HG03571 (cell line): ENCODE data around the gene RANGAP1.
"Not testable (repeated sequence)": the region's sequence is repeated elsewhere in the genome, so short reads cannot be mapped to it uniquely, and the experiment has no call there.

Experiments used
- ATAC-seq: cut with Tn5 transposase; IDR thresholded peaks from one replicate; pipeline ENCODE4 v1.9.1; 2021; ENCODE audit not compliant: unreplicated experiment

The RANGAP1 gene

DNA sequence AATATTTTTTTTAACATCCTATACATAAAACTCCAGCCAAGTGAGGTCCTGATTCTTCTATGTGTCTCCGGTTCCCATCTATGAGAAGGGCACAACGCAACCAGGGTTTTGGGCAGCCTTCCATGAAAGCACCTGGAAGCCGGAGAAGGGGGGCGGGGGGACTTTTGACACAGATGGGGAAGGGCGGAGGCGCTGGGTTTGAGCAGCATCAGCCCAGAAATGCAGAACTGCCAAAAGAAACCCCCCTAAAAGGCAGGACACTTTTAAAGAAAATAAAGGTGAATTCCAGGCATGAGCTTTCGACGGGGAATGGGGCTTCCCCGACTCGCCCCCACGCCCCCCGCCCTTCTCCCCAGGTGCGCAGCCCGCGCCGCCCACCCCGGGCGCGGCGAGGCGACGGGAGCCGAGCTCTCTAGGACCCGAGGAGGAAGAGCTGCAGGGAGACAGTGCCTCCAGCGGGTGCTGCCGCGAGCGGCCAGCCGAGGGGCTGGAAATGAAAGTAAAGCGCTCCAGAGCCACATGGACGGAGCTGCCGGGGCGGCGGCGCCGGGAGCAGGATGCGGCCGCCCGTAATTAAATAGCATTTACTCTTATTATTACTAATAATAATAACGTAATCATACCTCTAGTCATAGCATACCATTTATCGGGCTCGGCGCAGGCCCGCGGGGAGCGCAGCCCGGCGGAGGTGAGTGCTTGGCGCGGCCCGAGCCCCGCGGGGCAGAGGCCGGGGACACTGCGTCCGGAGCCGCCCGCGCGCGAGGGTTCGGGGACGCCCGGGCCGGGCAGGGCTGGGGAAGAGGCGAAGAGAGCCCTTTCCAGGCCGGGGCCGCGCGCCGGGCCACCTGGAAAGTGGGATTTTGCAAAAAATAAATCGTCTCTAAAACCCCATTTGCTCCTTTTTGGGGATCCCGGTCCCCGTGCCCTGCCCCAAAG, 15.4 kb upstream of the RANGAP1 start, which contains the start of gene ZC3H7B:
Gene ZC3H7B (plus strand): TSS at position 441 of the 936 bp plus-strand sequence. CDS start 19,136 bp downstream, outside the sequence.
- ATAC-seq, result peak; percentile 77

DNA sequence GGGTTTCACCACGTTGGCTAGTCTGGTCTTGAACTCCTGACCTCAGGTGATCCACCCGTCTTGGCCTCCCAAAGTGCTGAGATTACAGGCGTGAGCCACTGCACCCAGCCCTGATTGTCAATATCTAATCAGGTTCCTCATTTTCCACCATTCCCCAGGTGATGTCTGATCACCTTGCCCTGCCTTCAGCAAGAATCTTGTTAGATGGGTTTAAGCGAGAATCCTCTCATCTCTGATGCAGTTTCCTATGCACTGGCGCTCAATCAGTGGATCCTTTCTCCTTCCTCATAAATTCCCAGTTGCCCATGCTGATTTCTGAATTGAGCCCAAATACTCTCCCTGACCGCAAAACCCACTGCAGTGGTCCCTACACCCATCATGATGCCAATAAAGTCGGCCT, 14.7 kb upstream of the RANGAP1 start:
- no peak for ATAC-seq

DNA sequence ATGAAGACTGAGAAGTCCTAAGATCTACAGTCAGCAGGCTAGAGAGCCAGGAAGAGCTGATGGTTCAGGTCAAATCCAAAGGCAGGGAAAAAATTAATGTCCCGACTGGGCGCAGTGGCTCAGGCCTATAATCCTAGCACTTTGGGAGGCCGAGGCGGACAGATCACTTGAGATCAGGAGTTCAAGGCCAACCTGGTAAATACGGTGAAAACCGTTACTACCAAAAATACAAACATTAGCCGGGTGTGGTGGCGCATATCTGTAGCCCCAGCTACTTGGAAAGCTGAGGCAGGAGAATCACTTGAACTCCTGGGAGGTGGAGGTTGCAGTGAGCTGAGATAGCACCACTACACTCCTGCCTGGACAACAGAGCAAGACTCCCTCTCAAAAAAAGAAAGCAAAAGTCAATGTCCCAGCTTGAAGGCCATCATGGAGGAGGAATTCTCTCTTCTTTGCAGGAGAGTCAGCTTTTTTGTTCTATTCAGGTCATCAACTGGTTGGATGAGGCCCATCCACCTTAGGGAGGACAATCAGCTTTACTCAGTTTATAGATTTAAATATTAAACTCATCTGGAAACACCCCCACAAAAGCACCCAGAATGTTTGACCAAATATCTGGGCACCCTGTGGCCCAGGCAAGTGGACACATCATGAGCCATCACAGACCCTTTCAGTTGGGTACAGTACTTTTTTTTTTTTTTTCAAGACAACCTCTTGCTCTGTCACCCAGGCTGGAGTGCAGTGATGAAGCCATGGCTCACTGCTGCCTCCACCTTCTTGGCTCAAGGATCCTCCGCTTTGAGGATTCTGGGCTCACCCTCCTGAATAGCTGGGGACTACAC, 11.1 kb upstream of the RANGAP1 start:
- no peak for ATAC-seq

DNA sequence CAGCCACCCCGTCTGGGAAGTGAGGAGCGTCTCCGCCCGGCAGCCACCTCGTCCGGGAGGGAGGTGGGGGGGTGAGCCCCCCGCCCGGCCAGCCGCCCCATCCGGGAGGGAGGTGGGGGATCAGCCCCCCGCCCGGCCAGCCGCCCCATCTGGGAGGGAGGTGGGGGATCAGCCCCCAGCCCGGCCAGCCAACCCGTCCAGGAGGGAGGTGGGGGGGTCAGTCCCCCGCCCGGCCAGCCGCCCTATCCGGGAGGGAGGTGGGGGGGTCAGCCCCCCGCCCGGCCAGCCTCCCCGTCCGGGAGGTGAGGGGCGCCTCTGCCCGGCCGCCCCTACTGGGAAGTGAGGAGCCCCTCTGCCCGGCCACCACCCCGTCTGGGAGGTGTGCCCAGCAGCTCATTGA, 8.8 kb upstream of the RANGAP1 start:
- ATAC-seq, result not testable (repeated sequence)

DNA sequence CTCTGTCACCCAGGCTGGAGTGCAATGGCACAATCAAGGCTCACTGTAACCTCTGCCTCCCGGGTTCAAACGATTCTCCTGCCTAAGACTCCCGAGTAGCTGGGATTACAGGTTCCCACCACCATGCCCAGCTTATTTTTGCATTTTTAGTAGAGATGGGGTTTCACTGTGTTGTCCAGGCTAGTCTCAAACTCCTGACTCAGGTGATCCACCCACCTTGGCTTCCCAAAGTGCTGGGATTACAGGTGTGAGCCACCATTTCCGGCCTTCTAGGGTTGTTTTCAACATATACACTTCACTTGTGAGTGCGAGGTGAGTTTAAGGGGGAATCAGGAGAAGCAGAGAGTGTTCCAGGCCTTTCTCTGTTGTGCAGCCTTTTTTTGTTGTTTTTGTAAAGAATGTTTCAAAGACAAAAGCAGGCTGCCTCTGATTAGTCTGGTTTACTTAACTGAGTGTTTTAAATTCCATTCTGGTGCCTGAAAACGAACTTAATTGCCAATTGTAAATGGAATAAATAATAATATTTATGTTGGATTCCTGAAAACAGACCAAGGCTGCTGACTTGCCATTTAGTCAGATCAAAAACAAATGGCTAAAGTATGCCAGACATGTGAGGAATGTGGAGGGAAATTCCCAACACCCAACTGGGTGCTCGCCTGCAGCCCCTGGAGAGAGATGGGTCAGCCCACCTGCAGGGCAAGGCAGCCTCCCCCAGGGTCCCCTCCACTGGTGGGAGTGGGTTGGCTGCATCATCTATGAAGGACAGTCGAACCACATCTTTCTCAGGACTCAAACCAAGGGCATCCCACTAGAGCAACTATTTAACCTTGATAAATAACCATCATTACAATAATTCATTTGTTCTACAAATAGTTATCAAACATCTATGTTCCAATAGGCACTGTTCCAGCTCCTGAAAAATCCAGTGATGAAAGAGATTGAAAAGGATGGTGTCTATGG, 4.6 kb upstream of the RANGAP1 start:
- no peak for ATAC-seq

DNA sequence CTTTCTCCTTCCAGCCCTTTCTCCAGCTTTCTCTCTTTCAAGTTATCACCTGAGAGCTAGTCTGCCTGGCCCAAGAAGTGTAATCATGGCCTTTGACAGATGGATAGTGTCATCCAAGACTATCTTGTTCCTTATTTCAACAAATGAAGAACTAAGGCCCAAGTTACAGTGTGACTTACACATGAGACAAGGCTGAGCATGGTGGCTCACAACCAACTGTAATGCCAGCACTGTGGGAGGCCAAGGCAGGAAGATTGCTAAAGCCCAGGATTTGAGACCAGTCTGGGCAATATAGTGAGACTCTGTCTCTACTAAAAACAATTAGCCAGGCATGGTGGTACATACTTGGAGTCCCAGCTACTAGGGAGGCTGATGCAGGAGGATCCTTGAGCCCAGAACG, 3.7 kb upstream of the RANGAP1 start:
- ATAC-seq, result no peak

DNA sequence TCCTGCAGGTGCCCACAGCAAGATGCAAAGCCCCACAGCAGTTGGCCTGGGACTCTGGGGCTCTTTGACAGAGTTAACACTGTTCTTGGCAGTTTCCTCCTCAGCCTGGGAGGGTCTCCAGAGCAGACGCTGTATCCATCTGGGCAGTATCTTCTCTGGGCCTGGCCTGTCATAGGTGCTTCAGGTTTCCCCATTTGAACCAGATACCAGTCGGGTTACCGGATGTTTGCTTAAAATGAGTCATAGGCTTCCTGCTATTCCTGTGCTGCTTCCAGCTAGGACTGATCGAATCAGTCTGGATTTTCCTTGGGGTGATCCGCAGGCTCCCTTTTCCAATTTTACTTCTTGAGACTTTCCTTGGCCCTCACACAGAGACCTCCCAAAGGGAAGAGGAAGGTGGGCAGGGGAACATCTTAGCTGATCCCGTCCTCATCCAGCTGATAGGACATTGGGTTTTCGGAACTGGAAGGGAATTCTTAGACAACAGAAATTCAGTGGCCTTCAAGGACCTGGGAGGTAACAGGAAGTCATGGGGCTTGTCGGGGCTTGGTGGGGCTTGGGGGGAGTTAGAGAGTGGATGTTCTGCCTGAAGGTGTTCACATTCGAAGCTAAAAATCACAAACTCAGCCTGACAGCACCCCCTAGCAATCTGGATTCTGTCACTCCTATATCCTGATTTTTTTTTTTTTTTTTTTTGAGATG, 2.4 kb upstream of the RANGAP1 start:
- no peak for ATAC-seq

DNA sequence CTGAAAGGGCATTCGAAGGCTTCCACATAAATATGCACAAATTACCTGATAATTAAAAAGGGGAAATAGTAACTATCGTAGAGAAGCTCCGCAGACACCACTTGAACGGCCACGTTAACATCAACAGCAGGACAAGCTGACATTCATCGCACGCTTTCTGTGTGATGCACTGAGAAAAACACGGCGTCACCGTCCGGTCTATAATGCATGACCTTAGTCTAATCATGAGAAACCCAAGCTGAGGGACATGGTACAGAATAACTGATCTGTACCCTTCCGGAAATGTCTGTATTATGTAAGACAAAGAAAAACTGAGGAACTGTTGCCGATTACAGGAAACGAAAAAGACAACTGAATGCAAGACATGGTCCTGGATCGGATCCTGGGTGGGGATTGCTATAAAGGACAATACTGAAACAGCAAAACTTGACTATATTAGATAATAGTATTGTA, 678 bp upstream of the RANGAP1 start:
- peak; percentile 18 for ATAC-seq

DNA sequence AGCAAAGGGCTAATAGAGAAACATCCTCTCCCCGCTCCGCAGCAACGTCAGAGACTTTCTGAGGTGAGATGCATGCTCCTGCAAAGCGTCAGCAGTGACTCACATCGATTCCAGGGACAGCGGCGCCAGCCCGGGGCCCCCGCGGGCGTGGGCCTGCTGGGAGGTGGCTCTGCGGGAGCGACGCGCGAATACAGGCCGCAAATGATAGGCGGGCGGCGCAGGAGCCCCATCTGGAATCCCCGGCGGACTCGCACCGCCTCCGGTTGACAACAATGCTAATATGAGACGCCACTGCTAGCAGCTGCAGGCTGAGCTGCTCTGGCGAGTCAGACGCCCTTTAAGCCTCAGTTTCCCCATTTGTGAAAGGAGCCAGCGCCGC, 557 bp downstream of the RANGAP1 start:
- ATAC-seq, result no peak

DNA sequence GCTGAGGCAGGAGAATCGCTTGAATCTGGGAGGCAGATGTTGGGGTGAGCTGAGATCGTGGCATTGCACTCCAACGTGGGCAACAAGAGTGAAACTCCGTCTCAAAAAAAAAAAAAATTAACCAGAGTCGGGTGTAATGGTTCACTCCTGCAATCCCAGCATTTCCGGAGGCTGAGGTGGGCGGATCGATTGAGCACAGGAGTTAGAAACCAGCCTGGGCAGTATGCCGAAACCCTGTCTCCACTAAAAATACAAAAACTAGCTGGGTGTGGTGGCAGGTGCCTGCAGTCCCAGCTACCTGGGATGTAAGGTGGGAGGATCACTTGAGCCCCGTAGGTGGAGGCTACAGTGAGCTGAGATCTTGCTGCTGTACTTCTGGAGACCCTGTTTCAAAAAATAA, 1.5 kb downstream of the RANGAP1 start:
- ATAC-seq, result no peak

DNA sequence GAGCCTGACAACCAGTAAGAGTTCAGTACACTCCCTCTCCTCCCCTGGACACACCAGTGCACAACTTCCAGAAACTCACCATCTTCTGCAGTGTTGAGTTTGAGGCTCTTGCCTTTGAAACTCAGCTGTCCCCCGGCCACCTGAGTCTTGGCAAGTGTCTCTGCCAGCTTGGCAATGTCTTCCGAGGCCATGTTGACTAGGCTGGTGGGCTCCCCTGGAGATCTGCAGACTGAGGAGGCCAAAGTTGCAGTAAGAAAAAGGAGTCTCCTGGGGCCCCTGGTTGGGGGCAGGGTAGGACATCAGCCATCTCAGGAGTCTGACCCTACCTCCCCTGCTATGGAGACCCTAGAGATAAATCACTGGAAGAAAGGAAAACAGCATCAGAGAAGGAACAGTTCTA, 5.1 kb downstream of the RANGAP1 start:
- no peak for ATAC-seq

DNA sequence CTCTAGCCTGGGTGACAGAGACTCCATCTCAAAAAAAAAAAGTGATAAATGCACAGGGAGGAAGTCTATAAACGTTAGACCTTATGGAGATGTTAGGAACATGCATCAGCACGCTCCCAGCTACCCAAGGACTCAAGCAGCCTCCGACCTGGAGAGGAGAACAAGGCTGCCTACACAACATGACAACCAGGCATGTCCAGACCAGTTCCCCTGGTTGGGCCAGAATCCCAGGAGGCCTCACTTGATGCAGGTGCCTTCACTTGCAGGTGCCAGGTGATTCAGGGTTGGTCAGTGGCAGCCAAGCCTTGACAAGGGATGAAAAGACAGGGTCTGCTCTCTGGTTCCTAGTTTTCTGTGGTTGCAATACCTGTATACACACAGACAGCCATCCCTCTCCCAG, 5.9 kb downstream of the RANGAP1 start:
- no peak for ATAC-seq

DNA sequence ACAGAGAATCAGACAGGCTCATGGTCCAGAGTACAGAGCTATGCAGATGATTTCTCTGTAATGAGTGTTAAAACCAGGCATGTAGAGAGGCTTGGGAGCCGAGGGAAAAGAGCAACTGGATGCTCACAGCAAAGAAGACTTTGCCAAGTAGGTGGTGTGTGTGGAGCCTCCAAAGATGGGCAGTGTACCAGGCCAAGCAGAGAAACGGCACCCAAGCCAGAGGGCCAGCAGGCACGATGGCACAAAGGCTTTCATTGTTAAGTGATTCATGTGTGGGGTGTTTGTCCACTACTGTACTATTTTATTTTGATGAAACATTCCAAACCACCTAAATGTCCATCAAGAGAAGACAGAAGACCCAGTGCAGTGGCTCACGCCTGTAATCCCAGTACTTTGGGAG, 11.1 kb downstream of the RANGAP1 start:
- ATAC-seq, result no peak

DNA sequence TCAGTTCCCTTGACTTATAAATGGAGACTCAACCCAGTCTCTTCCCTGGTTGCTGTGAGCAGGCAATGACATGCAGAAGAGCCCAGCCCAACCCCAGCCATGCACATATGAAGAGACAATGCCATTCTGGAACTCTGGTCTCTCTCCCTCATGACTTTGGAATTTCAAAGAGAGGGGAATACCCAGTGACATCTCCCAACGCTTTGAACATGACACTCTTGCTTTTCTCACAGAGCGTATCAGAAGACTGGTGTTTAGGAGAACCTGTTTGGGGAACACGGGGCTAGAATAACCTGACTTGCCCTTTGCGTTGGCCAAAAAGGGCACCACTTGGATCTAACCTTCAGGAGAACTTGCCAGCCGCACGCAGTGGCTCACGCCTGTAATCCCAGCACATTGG, 12.9 kb downstream of the RANGAP1 start:
- ATAC-seq, result no peak

DNA sequence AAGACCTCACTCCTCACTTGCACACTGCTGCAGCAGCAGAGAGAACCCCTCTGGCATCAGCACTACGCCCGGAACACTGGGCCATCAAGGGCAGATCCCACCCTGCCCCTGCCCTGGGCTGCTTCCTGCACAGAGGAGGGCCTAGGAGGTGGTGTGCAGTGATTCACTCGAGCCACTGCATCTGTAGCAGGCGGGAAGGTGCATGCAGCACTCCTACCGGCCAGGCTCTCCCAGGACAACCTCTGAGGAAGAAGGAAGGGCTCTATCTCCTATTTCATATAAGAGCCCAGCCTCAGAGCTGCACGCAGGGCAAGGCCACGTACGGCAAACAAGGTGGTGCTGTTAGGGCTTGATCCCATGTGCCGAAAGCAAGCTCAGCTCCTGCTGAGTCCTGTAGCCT, 14.2 kb downstream of the RANGAP1 start:
- ATAC-seq, result no peak

DNA sequence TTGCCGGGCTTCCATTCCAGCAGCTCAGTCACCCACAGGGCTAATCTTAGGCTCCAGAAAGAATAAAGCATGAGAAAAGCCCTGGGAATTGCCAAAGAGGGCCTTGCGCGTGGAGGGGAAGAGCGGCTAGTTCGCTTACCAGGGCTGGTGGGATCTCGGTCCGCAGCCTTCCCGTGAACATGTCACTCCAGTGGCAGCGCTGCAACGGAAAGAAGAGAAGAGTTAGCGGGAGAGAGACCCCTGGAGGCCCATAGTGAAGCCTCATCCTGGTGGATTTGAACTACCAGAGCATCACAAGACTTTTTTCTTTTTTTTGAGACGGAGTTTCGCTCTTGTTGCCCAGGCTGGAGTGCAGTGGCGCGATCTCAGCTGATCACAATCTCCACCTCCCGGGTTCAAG, 18.0 kb downstream of the RANGAP1 start:
- ATAC-seq, result no peak

DNA sequence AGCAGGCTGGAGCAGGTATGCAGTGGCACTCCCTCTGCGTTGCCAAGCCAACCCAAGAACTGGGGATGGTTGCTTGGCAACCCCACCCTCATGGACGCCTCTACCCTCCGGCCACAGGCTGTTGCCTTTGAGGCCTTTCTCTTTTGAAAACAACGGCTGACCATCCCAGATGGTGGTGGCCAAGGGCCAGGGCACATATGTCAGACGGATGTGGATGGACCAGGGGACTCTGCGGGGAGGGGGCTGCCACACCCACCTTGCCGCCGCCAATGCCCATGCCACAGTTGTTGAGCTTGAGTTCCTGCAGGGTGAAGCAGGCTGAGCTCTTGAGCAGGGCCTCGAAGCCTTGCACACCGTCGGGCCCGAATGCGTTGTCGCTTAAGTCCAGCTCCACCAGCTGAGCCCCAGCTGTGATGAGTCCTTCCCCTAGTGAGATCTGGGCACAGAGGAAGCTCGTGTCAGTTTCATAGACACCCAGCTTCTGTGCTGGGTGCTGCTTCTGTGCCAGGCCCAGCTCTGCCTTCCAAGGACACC, 21.5 kb downstream of the RANGAP1 start:
- no peak for ATAC-seq

DNA sequence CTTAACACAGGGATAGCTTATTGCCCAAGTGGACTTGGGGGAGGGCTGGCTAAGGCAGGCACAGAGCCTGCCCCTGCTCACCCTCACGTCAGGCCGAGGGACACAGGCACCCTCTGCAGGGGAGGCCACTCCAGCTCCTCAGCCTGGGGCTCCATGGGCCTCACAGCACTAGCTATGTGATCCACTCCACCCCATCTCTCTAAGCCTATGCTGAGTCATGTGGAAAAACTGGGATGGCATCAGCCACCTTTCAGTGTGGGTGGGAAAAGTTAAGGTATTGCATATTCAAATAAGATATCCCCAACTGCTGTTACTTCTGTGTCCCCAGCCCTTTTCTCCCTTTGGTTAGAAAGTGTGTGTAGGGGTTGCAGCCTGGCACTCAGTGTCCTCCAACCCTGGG, 22.3 kb downstream of the RANGAP1 start:
- no peak for ATAC-seq

DNA sequence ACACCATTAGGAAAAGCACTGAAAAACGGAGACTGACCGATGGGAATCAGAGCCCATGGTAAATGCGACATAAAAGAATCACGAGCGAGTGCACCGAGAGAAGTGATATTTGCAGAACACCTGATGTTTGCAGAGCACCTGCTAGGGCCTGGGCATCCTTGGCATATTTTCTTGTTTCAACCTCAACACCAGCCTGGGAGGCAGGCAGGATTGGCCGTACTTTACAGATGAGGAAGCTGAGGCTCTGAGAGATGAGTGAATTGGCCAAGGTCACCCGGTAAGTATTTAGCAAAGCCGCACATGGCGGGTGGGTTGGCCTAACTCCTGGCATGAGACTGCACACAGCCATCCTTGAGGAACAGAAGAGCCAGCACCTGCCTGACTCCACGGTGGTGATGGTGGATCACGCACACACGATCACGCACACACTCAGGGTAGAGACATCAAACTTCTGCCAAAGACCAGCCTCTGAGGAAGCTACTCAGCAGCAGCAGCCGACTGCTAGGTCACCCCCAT, 23.7 kb downstream of the RANGAP1 start:
- no peak for ATAC-seq
